Measurements from ENCODE around the gene INO80E. TPM values are rescaled to one million over a fixed set of nuclear protein-coding genes. Genes with fewer than 3 reads are reported as not detected.

INO80E gene
- total and polyA plus RNA-seq, 9 donors: 23.8 to 81.6 (median 55.5) TPM

- Histone ChIP-seq H3K27me3 (no peaks in the 10 kb centered on the region), H3K4me3 (peak within 1 kb of the TSS; percentile 68), H3K27ac (peak within 1 kb of the TSS; percentile 75 to 84), H3K9me3 (no peaks in the 10 kb centered on the region), H3K4me1 (ENCODE audit: insufficient read depth) (peaks cover 3% of the 10 kb centered on the region), H3K36me3 (no peaks in the 10 kb centered on the region)
- no peak for TF ChIP-seq EP300 (IDR thresholded peaks at IDR 0.05)
- TF ChIP-seq CTCF (IDR thresholded peaks at IDR 0.05): peak; percentile 28 to 94 (median 84)
- peak; percentile 59 for TF ChIP-seq POLR2A (IDR thresholded peaks at IDR 0.05)
- intact Hi-C loops (cut with DNase I): loop anchor here in 1 of 4 donors (2.0 kb wide), 1 partner anchor 35 kb away; the partner anchor contains the start of gene KCTD13
- peak; percentile 89 to 96 (median 91) for DNase-seq
- 0% methylated on average over 52 to 75 of the region's 75 CpGs for WGBS, 3 donors
These were observed 34.3 kb upstream of the INO80E start, which contains the start of gene TMEM219 for GRCh38 chr16:29961479-29962343. Gene TMEM219 (plus strand): TSS chr16:29962079. CDS start chr16:29963144, 1,065 bp downstream.

DNA sequence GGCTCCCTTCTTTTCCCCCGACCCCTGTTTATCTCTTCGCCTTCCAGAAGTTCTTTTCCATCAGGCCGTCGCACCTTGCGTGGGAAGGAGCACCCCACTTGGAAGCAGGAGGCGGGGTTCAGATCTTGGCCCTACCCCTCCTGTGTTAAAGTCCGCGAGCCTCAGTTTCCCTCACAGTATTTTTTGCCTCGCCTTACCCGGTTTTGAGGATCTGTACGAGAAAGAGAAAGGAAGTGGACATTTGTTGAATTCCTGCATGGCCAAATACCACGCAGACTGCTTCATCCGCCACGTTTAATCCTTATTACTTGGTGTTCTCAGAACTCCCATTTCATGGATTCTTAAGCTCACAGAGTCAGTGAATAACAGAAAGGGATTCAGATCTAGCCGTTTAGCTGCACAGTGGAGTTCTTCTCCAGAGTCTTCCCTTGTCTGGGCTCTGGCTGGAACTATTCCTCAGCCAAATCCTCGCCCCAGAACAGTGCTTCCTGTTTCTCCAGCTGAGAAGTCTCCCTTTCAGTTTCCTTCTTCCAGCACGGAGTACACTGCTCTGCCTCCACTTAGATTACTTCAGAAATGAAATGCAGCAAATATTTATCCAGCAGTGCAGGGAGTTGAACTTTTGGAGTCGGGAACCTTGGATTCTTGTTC is 33.6 kb upstream of the INO80E start:
- Histone ChIP-seq H3K4me1 (ENCODE audit: insufficient read depth) (peaks cover 4% of the 10 kb centered on the region), H3K4me3 (peak overlapping the region; percentile 68), H3K27me3 (no peaks in the 10 kb centered on the region), H3K9me3 (no peaks in the 10 kb centered on the region), H3K36me3 (no peaks in the 10 kb centered on the region), H3K27ac (peak overlapping the region; percentile 75 to 84)
- intact Hi-C loops (cut with DNase I): no loop called here
- TF ChIP-seq CTCF (IDR thresholded peaks at IDR 0.05) (no peak), POLR2A (IDR thresholded peaks at IDR 0.05) (no peak), EP300 (IDR thresholded peaks at IDR 0.05) (no peak)
- 1 to 2% (median 1%) methylated on average over 18 of the region's 18 CpGs for WGBS, 3 donors
- peak in 1 of 5 donors; percentile 27 for DNase-seq

DNA sequence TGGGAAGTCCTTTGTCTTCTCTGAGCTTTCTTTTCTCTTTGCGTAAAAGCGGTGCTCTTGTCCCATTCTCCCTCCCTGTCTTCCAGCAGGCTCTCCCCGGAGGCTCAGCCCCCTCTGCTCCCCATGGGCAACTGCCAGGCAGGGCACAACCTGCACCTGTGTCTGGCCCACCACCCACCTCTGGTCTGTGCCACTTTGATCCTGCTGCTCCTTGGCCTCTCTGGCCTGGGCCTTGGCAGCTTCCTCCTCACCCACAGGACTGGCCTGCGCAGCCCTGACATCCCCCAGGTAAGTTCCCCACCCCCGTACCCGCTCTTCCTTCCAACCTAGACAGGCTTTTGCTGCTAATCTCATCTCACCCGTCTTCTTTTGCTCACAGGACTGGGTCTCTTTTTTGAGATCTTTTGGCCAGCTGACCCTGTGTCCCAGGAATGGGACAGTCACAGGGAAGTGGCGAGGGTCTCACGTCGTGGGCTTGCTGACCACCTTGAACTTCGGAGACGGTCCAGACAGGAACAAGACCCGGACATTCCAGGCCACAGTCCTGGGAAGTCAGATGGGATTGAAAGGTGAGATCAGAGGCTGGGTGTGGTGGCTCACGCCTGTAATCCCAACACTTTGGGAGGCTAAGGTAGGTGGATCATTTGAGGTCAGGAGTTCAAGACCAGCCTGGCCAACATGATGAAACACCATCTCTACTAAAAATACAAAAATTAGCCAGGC is 32.9 kb upstream of the INO80E start:
- WGBS, 3 donors: 72 to 84% (median 80%) methylated on average over 14 of the region's 14 CpGs
- no peaks in the 10 kb centered on the region for H3K9me3 ChIP-seq
- intact Hi-C loops (cut with DNase I): no loop called here
- peak overlapping the region in 1 of 2 donors; percentile 84 for H3K27ac ChIP-seq
- peak in 2 of 5 donors; percentile 36 to 49 for DNase-seq
- no peaks in the 10 kb centered on the region for H3K36me3 ChIP-seq
- H3K4me1 ChIP-seq (ENCODE audit: insufficient read depth): peaks cover 4% of the 10 kb centered on the region
- no peak for TF ChIP-seq EP300 (IDR thresholded peaks at IDR 0.05)
- no peak for TF ChIP-seq CTCF (IDR thresholded peaks at IDR 0.05)
- TF ChIP-seq POLR2A (IDR thresholded peaks at IDR 0.05): no peak
- H3K27me3 ChIP-seq: no peaks in the 10 kb centered on the region
- H3K4me3 ChIP-seq: peak overlapping the region; percentile 68

- Histone ChIP-seq H3K4me1 (ENCODE audit: insufficient read depth) (peaks cover 1% of the 10 kb centered on the region), H3K27ac (no peak overlapping the region), H3K36me3 (no peaks in the 10 kb centered on the region), H3K9me3 (no peaks in the 10 kb centered on the region), H3K4me3 (no peak overlapping the region), H3K27me3 (no peaks in the 10 kb centered on the region)
- no peak for DNase-seq
- WGBS, 3 donors: 87 to 91% (median 90%) methylated on average over 4 of the region's 4 CpGs
- TF ChIP-seq POLR2A (IDR thresholded peaks at IDR 0.05) (no peak), EP300 (IDR thresholded peaks at IDR 0.05) (no peak), CTCF (IDR thresholded peaks at IDR 0.05) (no peak)
- intact Hi-C loops (cut with DNase I): loop anchor here in 1 of 4 donors (5.0 kb wide), 1 partner anchor 44 kb away; the partner anchor contains the start of gene DOC2A
These were observed 27.8 kb upstream of the INO80E start for GRCh38 chr16:29968205-29968604.

Measured in ovary (tissue), 9 donors.